ENCODE measurements around the gene TSHZ1.

Gene TSHZ1

DNA sequence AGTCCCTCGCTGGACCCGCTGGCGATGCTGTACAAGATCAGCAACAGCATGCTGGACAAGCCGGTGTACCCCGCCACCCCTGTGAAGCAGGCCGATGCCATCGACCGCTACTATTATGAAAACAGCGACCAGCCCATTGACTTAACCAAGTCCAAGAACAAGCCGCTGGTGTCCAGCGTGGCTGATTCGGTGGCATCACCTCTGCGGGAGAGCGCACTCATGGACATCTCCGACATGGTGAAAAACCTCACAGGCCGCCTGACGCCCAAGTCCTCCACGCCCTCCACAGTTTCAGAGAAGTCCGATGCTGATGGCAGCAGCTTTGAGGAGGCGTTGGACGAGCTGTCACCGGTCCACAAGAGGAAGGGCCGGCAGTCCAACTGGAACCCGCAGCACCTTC lies 77.1 kb downstream of the TSHZ1 start:
- no peak for TF ChIP-seq TEAD4 (IDR thresholded peaks at IDR 0.05)

DNA sequence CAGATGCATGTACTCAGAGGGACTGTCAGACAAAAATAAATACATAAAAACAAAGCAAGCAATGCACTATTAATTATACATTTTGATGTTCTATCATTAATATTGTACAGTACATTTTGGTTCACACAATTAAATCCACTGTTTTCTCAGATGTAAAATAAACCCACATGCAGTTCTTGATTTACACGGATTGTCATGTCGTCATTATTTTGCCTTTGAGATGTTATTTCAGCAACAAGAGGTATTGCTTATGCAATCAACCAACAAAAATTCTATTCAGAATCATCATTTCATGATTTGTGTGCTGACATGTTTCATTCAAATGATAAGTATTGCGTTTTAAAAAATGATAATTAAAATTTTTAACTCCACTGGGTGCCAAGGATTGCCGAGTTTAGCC lies 79.2 kb downstream of the TSHZ1 start:
- TF ChIP-seq, protein P1, sequence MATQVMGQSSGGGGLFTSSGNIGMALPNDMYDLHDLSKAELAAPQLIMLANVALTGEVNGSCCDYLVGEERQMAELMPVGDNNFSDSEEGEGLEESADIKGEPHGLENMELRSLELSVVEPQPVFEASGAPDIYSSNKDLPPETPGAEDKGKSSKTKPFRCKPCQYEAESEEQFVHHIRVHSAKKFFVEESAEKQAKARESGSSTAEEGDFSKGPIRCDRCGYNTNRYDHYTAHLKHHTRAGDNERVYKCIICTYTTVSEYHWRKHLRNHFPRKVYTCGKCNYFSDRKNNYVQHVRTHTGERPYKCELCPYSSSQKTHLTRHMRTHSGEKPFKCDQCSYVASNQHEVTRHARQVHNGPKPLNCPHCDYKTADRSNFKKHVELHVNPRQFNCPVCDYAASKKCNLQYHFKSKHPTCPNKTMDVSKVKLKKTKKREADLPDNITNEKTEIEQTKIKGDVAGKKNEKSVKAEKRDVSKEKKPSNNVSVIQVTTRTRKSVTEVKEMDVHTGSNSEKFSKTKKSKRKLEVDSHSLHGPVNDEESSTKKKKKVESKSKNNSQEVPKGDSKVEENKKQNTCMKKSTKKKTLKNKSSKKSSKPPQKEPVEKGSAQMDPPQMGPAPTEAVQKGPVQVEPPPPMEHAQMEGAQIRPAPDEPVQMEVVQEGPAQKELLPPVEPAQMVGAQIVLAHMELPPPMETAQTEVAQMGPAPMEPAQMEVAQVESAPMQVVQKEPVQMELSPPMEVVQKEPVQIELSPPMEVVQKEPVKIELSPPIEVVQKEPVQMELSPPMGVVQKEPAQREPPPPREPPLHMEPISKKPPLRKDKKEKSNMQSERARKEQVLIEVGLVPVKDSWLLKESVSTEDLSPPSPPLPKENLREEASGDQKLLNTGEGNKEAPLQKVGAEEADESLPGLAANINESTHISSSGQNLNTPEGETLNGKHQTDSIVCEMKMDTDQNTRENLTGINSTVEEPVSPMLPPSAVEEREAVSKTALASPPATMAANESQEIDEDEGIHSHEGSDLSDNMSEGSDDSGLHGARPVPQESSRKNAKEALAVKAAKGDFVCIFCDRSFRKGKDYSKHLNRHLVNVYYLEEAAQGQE (IDR thresholded peaks at IDR 0.05; ENCODE audit: low read depth): no peak
- TF ChIP-seq, protein P2, sequence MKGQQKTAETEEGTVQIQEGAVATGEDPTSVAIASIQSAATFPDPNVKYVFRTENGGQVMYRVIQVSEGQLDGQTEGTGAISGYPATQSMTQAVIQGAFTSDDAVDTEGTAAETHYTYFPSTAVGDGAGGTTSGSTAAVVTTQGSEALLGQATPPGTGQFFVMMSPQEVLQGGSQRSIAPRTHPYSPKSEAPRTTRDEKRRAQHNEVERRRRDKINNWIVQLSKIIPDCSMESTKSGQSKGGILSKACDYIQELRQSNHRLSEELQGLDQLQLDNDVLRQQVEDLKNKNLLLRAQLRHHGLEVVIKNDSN (IDR thresholded peaks at IDR 0.05): no peak
- TF ChIP-seq YY1 (IDR thresholded peaks at IDR 0.05; ENCODE audit: low read depth): no peak
- no peak for TF ChIP-seq ZBTB7A (IDR thresholded peaks at IDR 0.05; ENCODE audit: low read depth)

DNA sequence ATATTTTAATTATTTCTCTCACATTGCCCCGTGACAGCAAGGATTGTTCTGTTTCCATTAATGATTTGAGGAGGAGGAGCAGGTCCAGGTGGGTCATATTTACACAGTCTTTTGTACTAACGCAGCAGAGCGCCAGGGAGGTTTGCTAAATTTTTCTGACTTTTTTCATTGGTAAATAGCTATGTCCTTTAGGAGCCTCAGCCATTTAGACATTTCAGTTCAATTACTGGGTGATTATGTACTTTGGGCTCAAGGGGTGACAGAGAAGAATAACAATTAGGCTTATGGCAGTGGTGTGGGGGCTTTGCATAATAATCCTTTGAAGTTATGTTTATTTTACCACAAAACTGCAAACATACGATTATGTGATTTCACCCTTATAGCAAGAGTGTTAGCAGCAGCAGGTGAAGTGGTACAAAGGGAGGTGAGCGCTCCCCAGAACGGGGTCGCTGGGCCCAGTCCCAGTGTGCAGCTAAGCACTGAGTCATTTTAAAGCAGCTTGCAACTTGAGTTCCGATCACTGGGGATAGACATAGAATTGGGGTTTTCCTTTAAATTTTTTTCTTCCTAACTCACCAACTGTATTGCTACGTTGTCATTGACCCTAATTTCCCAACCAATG lies 80.3 kb downstream of the TSHZ1 start:
- no peak for TF ChIP-seq TCF12 (IDR thresholded peaks at IDR 0.05; ENCODE audit: low read depth)
- TF ChIP-seq EP300 (IDR thresholded peaks at IDR 0.05; ENCODE audit: borderline replicate concordance): no peak

DNA sequence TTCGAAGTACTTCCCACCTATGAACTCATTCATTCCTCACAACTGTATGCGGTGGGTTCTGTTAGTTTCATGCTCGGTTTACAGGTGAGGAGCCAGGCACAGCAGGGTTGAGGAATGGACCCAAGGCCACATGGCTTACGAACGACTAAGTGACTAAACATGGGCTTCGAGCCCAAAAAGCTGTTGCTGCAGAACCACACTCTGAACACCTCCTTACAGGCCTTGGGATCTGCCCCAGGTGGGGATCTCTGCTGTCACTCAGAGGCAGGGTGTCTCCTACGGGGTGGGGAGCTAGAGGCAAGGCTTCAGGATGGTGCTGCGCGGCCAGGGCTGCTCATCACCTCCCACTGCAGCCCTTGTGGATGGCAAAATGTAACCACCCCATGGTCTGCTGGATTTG lies 80.9 kb downstream of the TSHZ1 start:
- TF ChIP-seq, protein P2 (IDR thresholded peaks at IDR 0.05): no peak
- TF ChIP-seq TEAD4 (IDR thresholded peaks at IDR 0.05) (no peak), EP300 (IDR thresholded peaks at IDR 0.05; ENCODE audit: borderline replicate concordance) (no peak), CEBPB (IDR thresholded peaks at IDR 0.05) (no peak), RAD21 (IDR thresholded peaks at IDR 0.05; ENCODE audit: low read depth) (no peak)

DNA sequence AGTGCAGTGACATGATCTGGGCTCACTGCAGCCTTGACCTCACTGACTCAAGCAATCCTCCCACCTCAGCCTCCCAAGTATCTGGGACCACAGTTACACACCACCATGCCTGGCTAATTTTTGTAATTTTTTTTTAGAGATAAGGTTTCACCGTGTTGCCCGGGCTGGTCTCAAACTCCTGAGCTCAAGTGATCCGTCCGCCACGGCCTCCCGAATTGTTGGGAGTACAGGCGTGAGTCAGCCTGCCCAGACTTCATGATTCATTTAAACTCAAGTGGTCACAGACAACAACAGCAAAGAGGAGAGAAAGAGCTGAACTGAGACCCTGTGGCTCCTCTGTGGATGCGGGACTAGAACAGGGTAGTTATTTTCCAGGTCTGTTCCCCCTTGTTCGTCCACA lies 83.0 kb downstream of the TSHZ1 start:
- TF ChIP-seq TAF1 (IDR thresholded peaks at IDR 0.05; ENCODE audit: low read depth) (no peak), TEAD4 (IDR thresholded peaks at IDR 0.05) (no peak), EGR1 (IDR thresholded peaks at IDR 0.05) (no peak), EP300 (IDR thresholded peaks at IDR 0.05; ENCODE audit: borderline replicate concordance) (no peak), NFIC (IDR thresholded peaks at IDR 0.05) (no peak), RAD21 (IDR thresholded peaks at IDR 0.05; ENCODE audit: low read depth) (no peak)

DNA sequence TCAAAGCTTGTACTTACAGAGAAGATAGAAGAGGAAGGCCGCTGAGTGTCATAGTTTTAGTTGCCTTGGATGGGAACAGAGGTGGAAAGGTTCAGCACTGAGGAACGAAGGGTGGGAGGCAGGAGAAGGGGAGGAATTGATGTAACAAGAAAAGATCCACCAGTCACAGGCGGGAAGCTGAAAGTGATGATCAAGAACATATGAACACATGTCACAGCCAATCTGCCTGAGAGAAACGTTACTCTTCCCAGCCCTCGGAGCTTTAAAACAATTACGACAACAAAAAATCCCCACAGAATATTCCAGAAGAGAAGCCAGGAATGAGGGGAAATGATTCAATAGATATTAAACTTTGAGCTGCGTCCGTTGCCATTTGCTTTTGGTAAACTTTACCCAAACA lies 87.1 kb downstream of the TSHZ1 start:
- TF ChIP-seq EP300 (IDR thresholded peaks at IDR 0.05; ENCODE audit: borderline replicate concordance): no peak
- no peak for TF ChIP-seq RAD21 (IDR thresholded peaks at IDR 0.05; ENCODE audit: low read depth)
- no peak for TF ChIP-seq ZBTB7A (IDR thresholded peaks at IDR 0.05; ENCODE audit: low read depth)
- TF ChIP-seq, protein P2 (IDR thresholded peaks at IDR 0.05): no peak
- TF ChIP-seq, protein P1 (IDR thresholded peaks at IDR 0.05; ENCODE audit: low read depth): no peak
- no peak for TF ChIP-seq NFIC (IDR thresholded peaks at IDR 0.05)
- TF ChIP-seq TAF1 (IDR thresholded peaks at IDR 0.05; ENCODE audit: low read depth): no peak
- no peak for TF ChIP-seq CREB1 (IDR thresholded peaks at IDR 0.05; ENCODE audit: low read depth)
- TF ChIP-seq YY1 (IDR thresholded peaks at IDR 0.05; ENCODE audit: low read depth): no peak
- TF ChIP-seq TEAD4 (IDR thresholded peaks at IDR 0.05): no peak
- TF ChIP-seq CEBPB (IDR thresholded peaks at IDR 0.05): no peak

DNA sequence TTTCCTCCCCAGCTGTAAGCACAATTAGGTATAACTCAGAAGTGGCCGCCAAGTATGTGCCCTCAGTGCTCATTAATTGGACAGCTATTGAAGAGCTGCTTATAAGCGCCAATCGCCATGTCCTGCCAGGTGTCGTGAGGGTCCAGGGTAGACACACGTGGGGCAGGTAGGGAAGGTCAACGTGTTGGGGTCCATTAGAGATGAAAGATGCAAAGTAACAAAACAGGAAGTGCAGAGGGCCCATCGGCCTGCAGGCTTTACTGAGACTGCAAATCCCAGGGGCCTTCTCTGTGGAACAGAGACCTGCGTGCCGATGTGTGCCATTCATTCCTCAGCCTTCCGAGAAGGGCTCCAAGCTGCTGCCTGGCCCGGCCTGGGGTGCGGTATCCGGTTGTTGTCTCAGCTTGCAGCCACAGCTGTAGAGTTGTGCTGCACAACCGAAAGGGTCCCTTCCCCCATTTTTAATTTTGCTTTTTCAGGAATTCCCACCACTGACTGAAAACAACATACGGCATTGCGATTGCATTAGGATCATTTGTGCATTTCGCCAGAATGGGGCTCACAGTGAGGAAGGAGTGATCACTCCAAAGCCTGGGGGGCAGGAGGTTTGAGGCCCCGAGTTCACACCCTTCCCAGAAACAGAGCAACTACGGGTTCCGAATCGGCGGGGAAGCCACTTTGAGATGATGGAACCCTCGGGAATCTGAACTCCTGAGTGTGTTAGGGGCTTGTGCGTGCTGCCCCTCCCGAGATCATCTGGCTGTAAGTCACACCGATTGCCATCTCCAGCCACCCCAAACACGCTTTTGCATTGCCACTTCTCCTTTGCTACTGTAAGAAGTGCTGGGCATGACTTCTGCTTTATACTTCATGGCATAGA lies 94.3 kb downstream of the TSHZ1 start:
- TF ChIP-seq, protein P1 (IDR thresholded peaks at IDR 0.05; ENCODE audit: low read depth): no peak
- TF ChIP-seq EP300 (IDR thresholded peaks at IDR 0.05; ENCODE audit: borderline replicate concordance) (no peak), EGR1 (IDR thresholded peaks at IDR 0.05) (no peak), CEBPB (IDR thresholded peaks at IDR 0.05) (no peak), RAD21 (IDR thresholded peaks at IDR 0.05; ENCODE audit: low read depth) (no peak), FOXM1 (IDR thresholded peaks at IDR 0.05; ENCODE audit: borderline replicate concordance, low read depth) (no peak), YY1 (IDR thresholded peaks at IDR 0.05; ENCODE audit: low read depth) (no peak), TEAD4 (IDR thresholded peaks at IDR 0.05) (no peak), TCF12 (IDR thresholded peaks at IDR 0.05; ENCODE audit: low read depth) (no peak), TAF1 (IDR thresholded peaks at IDR 0.05; ENCODE audit: low read depth) (no peak), ZBTB7A (IDR thresholded peaks at IDR 0.05; ENCODE audit: low read depth) (no peak), CREB1 (IDR thresholded peaks at IDR 0.05; ENCODE audit: low read depth) (no peak), NFIC (IDR thresholded peaks at IDR 0.05) (no peak)
- TF ChIP-seq, protein P2 (IDR thresholded peaks at IDR 0.05): no peak
- TF ChIP-seq, protein P3, sequence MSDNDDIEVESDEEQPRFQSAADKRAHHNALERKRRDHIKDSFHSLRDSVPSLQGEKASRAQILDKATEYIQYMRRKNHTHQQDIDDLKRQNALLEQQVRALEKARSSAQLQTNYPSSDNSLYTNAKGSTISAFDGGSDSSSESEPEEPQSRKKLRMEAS (IDR thresholded peaks at IDR 0.05): no peak
